ENCODE measurements around the gene LEAP2. TPM values are rescaled to one million over a fixed set of nuclear protein-coding genes. Genes with fewer than 3 reads are reported as not detected.

Gene LEAP2
- total RNA-seq, 2 donors from 2014 or later: 1.1 to 1.3 TPM

DNA sequence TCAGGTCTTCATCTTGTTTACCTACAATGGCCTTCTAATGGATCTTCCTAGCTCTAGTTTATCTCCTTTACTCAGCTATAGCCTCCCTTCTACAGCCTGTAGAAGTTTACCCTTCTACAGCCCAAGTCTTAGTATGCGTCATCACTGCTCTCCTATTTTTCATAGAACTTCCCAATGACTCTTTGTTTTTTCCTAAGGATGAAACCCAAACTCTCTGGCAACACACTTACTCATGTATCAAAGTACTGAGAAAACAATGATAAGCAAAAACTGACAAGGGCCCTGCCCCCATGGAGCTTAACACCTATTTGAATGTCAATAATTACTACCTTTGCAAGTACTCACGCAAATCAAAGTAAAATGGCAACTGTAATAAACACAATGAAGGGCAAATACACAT, 33.7 kb downstream of the LEAP2 start:
- intact Hi-C loops (cut with DNase I): no loop called here
- DNase-seq: no peak
- ATAC-seq: no peak

GRCh38 chr5:132909702-132910101, 36.2 kb downstream of the LEAP2 start:
- ATAC-seq (no peak), DNase-seq (no peak)
- intact Hi-C loops (cut with DNase I): no loop called here

DNA sequence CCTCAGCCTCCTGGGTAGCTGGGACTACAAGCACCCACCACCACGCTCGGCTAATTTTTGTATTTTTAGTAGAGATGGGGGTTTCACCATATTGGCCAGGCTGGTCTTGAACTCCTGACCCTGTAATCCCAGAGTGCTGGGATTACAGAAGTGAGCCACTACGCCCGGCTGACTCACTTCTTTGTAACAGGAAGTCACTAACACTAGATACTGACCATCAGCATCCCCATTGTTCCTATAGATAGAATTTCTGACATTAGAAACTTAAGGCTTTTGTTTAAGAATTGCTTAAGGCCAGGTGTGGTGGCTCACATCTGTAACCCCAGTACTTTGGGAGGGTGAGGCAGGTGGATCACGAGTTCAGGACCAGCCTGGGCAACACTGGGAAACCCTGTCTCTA, 42.2 kb downstream of the LEAP2 start:
- intact Hi-C loops (cut with DNase I): no loop called here
- ATAC-seq (no peak), DNase-seq (no peak)

- DNase-seq (no peak), ATAC-seq (no peak)
- intact Hi-C loops (cut with DNase I): no loop called here
Measured at GRCh38 chr5:132916086-132916485, 42.6 kb downstream of the LEAP2 start.

Other genes with a start within 250 kb of the LEAP2 start
- gene IL13, start 215.5 kb upstream of the LEAP2 start, total RNA-seq: not detected
- gene IL4, start 199.7 kb upstream of the LEAP2 start, total RNA-seq: not detected
- gene KIF3A, start 136.1 kb upstream of the LEAP2 start, total RNA-seq: 1 to 10 TPM; 6.4 to 8.0 TPM
- gene CCNI2, start 126.2 kb upstream of the LEAP2 start, total RNA-seq: not detected
- 10 to 100 TPM; 29.4 to 31.3 TPM for gene SEPTIN8, start 96.4 kb upstream of the LEAP2 start, total RNA-seq
- under 1 TPM in 1 of 2 donors, not detected in 1; 0.06 TPM for gene SOWAHA, start 60.4 kb upstream of the LEAP2 start, total RNA-seq
- gene SHROOM1, start 43.0 kb upstream of the LEAP2 start, total RNA-seq: 1 to 10 TPM; 6.1 to 7.2 TPM
- under 1 TPM in 1 of 2 donors, not detected in 1; 0.65 TPM for gene GDF9, start 7.2 kb upstream of the LEAP2 start, total RNA-seq
- 1,000 to 10,000 TPM; 1,029 to 1,106 TPM for gene UQCRQ, start 7.0 kb upstream of the LEAP2 start, total RNA-seq
- 10 to 100 TPM; 33.3 to 58.1 TPM for gene AFF4, start 90.0 kb downstream of the LEAP2 start, total RNA-seq
- 10 to 100 TPM; 14.9 to 19.2 TPM for gene ZCCHC10, start 152.9 kb downstream of the LEAP2 start, total RNA-seq
- 10 to 100 TPM; 68.0 to 79.9 TPM for gene HSPA4, start 178.3 kb downstream of the LEAP2 start, total RNA-seq